NB4 (cell line): ENCODE measurements around the gene CDH13.
A peak's percentile ranks its signal among the peaks of the same experiment; 100 is the strongest.

Source experiments
- DNase-seq: peaks from one replicate; pipeline ENCODE4 v3.0.0; 2010; ENCODE audit warnings: low read depth
- H3K4me3 ChIP-seq: one replicate; pipeline ENCODE4 v1.5.1; 2011; ENCODE audit warnings: mild to moderate bottlenecking, low read depth, low read length, moderate library complexity
- CTCF ChIP-seq: IDR thresholded peaks from one replicate; pipeline ENCODE4 v1.5.1; 2012; ENCODE audit warnings: low read depth, low read length
- MAX ChIP-seq: IDR thresholded peaks from 2 replicates; pipeline ENCODE4 v1.6.1; 2011; ENCODE audit warnings: low read depth, low read length
- MYC ChIP-seq: IDR thresholded peaks from 2 replicates; pipeline ENCODE4 v1.6.1; 2011; ENCODE audit warnings: low read depth, low read length
- POLR2A ChIP-seq: IDR thresholded peaks from 2 replicates; pipeline ENCODE4 v1.6.1; 2011; ENCODE audit warnings: mild to moderate bottlenecking; ENCODE audit not compliant: insufficient read length; ENCODE audit errors: extremely low read depth

The CDH13 gene

GRCh38 chr16:82626791-82627261 lies at the start of gene CDH13:
Gene CDH13, plus strand, starts transcription at chr16:82626969.
- H3K4me3 ChIP-seq = no peak within 1 kb of the TSS
- no peak for DNase-seq

GRCh38 chr16:82580298-82580890 lies 46.4 kb upstream of the CDH13 start:
- TF ChIP-seq MYC (no peak), CTCF (peak; percentile 39)
- H3K4me3 ChIP-seq = no peak overlapping the region
- peak; percentile 26 for DNase-seq

More at GRCh38 chr16:82626791-82627261, at the start of gene CDH13:
- TF ChIP-seq MYC = no peak
- no peak for TF ChIP-seq CTCF
- TF ChIP-seq MAX = no peak
- TF ChIP-seq POLR2A = no peak

GRCh38 chr16:82582975-82583374 lies 43.8 kb upstream of the CDH13 start:
- peak; percentile 11 for DNase-seq
- no peak overlapping the region for H3K4me3 ChIP-seq
- TF ChIP-seq MYC (no peak), POLR2A (no peak), MAX (no peak), CTCF (no peak)

- TF ChIP-seq MAX (no peak), POLR2A (no peak), CTCF (no peak), MYC (no peak)
- no peak for DNase-seq
These were observed 43.3 kb upstream of the CDH13 start for GRCh38 chr16:82583422-82583821.

GRCh38 chr16:82584553-82585152 lies 42.1 kb upstream of the CDH13 start:
- TF ChIP-seq POLR2A = no peak
- no peak for TF ChIP-seq MAX
- TF ChIP-seq CTCF = no peak
- no peak for TF ChIP-seq MYC
- no peak for DNase-seq

More at GRCh38 chr16:82583422-82583821, 43.3 kb upstream of the CDH13 start:
- no peak overlapping the region for H3K4me3 ChIP-seq

GRCh38 chr16:82585675-82586074 lies 41.1 kb upstream of the CDH13 start:
- no peak overlapping the region for H3K4me3 ChIP-seq
- no peak for DNase-seq
- TF ChIP-seq MAX = no peak
- no peak for TF ChIP-seq MYC
- no peak for TF ChIP-seq POLR2A

More at GRCh38 chr16:82584553-82585152, 42.1 kb upstream of the CDH13 start:
- H3K4me3 ChIP-seq = no peak overlapping the region
